HG02840 (cell line): ENCODE results near the gene SLC9A9.
"Not testable (repeated sequence)": the region's sequence is repeated elsewhere in the genome, so short reads cannot be mapped to it uniquely, and the experiment has no call there.

Experiments used
- ATAC-seq: cut with Tn5 transposase; IDR thresholded peaks from one replicate; pipeline ENCODE4 v1.9.1; 2021; ENCODE audit warnings: mild to moderate bottlenecking, moderate library complexity, moderate number of reproducible peaks; ENCODE audit not compliant: unreplicated experiment, low FRiP score

Gene SLC9A9

GRCh38 chr3:143431298-143431697, 417.0 kb downstream of the SLC9A9 start:
- ATAC-seq = not testable (repeated sequence)

GRCh38 chr3:143430568-143430967, 417.7 kb downstream of the SLC9A9 start:
- ATAC-seq = no peak

GRCh38 chr3:143429628-143430514, 418.4 kb downstream of the SLC9A9 start:
- no peak for ATAC-seq

GRCh38 chr3:143428294-143428693, 420.0 kb downstream of the SLC9A9 start:
- ATAC-seq = no peak

GRCh38 chr3:143427631-143428030, 420.6 kb downstream of the SLC9A9 start:
- no peak for ATAC-seq

GRCh38 chr3:143424874-143425273, 423.4 kb downstream of the SLC9A9 start:
- no peak for ATAC-seq

GRCh38 chr3:143421556-143421955, 426.7 kb downstream of the SLC9A9 start:
- ATAC-seq = no peak

GRCh38 chr3:143419611-143420010, 428.7 kb downstream of the SLC9A9 start:
- no peak for ATAC-seq

- ATAC-seq = no peak
Measured at GRCh38 chr3:143418391-143418790, 429.9 kb downstream of the SLC9A9 start.

- ATAC-seq = no peak
Measured at GRCh38 chr3:143416229-143416628, 432.0 kb downstream of the SLC9A9 start.

- ATAC-seq = no peak
Measured at GRCh38 chr3:143414571-143415253, 433.6 kb downstream of the SLC9A9 start.

GRCh38 chr3:143413372-143413771, 434.9 kb downstream of the SLC9A9 start:
- no peak for ATAC-seq

GRCh38 chr3:143412084-143412483, 436.2 kb downstream of the SLC9A9 start:
- ATAC-seq = no peak

- ATAC-seq = no peak
Measured at GRCh38 chr3:143410259-143410658, 438.0 kb downstream of the SLC9A9 start.

GRCh38 chr3:143408771-143409170, 439.5 kb downstream of the SLC9A9 start:
- ATAC-seq = no peak

GRCh38 chr3:143402602-143403001, 445.7 kb downstream of the SLC9A9 start:
- ATAC-seq = no peak

- no peak for ATAC-seq
Measured at GRCh38 chr3:143396790-143397189, 451.5 kb downstream of the SLC9A9 start.

- no peak for ATAC-seq
Measured at GRCh38 chr3:143389388-143389787, 458.9 kb downstream of the SLC9A9 start.

- ATAC-seq = no peak
Measured at GRCh38 chr3:143387425-143387824, 460.8 kb downstream of the SLC9A9 start.

- no peak for ATAC-seq
Measured at GRCh38 chr3:143384076-143384475, 464.2 kb downstream of the SLC9A9 start.

- ATAC-seq = no peak
Measured at GRCh38 chr3:143383421-143383820, 464.8 kb downstream of the SLC9A9 start.

- ATAC-seq = no peak
Measured at GRCh38 chr3:143382816-143383215, 465.5 kb downstream of the SLC9A9 start.
